ENCODE results near the gene ABHD6.
"Not testable (repeated sequence)": the region's sequence is repeated elsewhere in the genome, so short reads cannot be mapped to it uniquely, and the experiment has no call there.

The ABHD6 gene

DNA sequence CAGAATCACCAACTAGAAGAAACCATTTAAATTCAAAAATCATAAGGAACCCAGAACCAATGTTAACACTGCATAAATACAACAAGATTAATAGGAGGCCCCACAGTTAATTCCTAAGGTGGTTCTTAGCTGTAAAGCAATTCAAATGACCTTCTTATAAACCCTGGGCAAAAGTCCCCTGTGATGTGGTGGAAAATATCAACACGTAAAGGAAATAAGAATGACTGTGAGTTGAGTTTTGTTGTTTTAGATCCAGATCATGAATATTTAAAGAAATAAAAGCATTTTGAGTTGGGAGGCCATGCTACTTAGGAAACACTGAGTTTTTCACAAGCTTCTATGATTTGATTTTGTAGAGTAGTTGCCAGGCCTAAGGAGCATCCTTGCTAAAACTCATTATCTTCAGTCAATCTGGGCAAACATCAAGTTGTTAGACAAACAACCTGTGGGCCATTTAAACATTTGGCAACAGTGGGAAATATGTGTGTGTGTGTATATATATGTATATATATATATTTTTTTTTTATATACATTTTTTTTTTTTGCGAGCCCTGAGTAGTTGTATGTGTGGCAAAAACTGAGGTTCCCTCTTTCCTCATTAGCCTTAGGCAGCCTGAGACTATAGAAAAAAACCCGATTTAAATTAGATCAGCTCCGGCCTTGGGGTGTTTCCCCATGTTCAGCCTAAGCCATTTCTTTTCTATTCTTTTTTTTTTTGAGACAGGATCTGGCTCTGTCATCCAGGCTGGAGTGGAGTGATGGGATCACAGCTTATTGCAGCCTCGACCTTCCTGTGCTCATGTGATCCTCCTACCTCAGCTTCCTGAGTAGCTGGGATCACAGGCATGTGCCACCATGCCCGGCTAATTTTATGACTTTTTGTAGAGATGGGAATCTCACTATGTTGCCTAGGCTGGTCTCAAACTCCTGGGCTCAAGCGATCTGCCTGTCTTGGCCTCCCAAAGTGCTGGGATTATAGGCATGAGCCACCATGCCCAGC lies 87.1 kb downstream of the ABHD6 start:
- DNase-seq: peak in 1 of 2 donors; percentile 20

DNA sequence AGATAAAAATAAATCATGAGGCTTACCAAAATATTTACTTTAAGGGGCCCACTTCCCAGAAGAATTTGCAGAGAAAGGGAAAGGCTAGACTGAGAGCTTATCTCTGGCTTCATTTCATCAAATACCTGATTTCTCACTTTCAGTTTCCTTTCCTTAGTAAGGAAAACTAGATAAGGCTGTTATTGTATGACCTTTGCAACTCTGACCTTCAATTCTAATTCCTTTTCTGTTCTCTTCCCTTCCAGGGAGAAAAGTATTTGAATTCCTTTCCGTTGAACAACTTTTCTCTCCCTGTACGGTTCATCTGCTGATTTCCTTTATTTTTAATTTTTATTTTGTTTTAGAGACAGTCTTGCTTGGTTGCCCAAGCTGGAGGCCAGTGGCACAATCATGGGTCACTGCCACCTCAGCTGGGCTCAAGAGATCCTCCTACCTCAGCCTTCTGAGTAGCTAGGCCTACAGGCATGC lies 88.0 kb downstream of the ABHD6 start:
- no peak for DNase-seq

DNA sequence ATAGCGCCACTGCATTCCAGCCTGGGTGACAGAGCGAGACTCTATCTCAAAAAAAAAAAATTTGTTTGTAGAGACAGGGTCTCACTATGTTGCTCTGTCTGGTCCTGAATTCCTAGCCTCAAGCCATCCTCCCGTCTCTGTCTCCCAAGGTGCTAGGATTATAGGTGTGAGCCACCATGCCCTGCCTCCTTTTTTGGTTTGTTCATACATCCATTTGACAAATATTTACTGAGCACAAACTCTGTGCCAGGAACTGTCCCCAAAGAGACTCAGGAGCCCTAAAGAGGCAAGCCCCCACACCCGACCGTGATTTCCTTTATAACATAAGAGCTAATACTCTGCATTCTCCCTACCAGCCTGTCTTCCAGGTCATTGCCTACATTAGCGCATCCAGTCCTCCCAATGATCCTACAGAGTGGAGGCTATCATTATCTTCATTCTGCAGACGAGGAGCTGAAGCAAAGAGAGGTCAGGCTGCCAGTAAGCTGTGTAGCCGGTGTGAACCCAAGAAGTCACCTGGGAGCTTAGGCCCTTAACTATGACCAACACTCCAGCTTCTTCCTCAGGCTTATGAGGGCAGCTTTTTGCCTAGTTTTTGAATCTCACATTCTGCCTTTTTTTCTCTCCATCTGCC lies 88.8 kb downstream of the ABHD6 start:
- DNase-seq: no peak

DNA sequence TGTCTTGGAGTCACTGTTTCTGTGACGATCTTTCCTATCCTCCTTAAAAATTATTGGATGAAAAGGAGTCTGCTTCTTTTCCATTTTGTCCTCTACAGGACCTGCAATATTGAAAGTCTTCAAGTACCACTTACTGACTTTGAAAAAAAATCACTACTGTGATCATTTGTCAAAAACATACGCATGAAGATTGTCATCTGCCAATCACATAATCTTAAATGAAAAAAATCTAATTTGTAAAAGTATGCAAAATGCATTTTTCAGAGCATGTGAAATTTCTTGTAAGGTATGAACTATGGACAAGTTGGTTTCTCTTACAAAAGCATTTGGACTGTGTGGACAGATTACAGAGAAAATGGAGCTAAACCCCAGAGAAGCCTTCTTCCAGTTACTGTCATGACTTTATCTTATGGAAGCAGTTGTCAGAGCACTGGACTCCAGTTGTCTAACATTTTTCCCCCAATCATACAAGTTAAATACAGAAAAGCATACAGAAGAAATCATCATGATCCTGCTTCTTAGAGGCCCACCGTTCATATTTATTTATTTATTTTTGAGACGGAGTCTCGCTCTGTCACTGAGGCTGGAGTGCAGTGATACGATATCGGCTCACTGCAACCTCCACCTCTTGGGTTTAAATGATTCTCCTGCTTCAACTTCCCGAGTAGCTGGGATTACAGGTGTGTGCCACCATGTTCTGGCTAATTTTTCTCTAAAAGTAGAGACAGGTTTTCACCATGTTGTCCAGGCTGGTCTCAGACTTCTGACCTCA lies 91.7 kb downstream of the ABHD6 start:
- no peak for DNase-seq

DNA sequence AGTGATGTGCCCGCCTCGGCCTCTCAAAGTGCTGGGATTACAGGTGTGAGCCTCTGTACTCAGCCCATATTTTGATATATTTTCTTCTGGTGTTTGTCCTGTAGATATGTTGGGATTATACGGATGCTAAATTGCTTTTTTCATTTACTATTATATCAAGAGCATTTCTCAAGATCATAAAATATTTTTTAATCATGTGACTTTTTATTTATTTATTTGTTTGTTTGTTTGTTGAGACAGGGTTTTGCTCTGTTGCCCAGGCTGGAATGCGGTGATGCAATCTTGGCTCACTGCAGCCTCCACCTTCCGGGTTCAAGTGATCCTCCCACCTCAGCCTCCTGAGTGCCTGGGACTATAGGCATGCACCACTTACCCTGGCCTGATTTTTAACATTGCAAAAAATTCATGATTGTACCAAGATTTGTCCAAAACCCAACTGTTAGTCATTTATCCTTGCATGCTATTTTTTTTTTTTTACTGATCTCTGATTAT lies 92.4 kb downstream of the ABHD6 start:
- DNase-seq: no peak

DNA sequence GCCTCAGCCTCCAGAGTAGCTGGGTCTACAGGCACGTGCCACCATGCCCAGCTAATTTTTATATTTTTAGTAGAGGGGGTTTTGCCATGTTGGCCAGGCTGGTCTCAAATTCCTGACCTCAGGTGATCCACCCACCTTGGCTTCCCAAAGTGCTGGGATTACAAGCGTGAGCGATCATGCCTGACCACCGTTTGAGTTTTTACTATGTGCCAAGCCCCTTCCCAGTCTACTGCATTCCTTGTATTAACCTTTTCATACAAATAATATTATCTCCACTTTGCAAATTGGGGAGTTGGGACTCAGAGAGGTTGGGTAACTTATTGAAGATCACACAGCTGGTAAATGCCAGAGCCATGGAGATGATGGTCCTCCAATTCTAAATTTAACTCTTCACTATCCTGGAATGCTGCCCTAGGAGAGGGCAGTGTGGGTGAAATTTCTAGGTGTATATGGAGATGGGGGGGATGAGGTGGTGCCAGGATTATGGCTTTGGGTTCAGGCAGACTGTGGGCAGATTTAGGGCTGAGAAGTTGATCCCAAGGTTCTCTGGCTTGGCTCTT lies 94.1 kb downstream of the ABHD6 start:
- DNase-seq: no peak

DNA sequence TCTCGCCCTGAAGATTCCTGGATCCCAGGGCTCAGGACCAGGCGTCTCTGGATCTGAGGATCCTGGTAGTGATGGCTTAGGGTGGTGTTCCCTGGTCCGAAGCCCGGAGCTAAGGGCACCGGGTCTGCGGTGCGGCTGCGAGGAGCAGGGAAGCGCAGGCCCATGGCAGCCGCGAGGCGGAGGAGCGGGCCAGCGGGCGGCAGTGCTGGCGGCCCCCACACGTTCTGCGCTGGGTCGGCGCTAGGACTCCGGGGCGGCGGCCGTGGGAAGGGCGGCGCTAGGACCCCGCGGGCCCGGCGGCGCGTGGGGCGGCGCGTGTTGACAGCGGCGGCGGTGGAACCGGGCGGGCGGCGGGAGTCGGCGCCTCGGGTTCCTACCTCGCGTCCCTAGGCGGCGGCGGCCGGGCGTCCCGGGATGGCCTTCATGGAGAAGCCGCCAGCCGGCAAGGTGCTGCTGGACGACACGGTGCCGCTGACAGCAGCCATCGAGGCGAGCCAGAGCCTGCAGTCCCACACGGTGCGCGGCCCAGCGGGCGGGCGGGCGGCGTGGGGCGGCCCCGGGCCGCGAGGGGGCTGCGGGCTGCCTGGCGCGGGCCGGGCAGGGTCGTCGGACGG lies 95.1 kb downstream of the ABHD6 start, which contains the start of gene PXK:
PXK (plus strand) TSS at position 318 of the 614 bp plus-strand sequence; CDS start at position 415, 97 bp downstream.
- peak; percentile 76 to 81 for DNase-seq

DNA sequence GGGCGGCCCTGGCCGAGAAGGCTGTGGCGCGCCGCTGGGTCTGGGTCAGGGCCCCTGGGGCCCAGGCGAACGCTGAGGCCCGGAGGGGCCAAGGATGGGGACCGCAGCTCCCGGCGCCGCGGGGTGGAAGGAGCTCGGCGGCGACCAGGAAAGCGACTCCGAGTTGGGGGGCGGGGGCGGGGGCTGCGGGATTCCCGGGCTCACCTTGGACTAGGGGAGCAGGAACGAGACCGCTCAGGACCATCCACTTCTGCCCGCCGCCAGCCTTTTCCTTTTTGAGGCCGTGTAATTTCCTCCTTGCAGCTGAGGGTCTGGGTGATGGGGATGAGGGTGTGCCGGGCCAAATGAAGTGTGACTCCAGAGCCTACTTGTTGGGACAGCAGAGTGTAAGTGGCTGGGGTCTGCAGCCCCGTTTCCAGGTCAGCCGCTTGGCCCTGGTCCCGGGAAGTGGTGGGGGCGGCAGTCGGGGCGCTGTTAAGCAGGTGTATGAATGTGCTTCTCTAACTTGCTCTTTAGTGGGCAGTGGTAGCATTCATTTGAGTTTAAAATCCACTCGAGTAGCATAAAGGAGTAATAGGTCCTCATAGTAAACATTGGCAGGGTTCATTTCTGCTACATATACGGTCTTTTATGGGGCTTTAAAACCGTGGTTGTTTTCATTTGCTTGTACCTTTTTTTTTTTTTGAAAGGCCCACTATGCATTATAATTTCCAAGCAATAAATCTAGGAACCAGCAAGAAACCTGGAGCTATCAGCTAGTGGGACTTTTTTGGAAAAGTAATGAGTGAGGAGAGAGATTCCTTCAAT lies 95.8 kb downstream of the ABHD6 start:
- DNase-seq: peak in 1 of 2 donors; percentile 32

DNA sequence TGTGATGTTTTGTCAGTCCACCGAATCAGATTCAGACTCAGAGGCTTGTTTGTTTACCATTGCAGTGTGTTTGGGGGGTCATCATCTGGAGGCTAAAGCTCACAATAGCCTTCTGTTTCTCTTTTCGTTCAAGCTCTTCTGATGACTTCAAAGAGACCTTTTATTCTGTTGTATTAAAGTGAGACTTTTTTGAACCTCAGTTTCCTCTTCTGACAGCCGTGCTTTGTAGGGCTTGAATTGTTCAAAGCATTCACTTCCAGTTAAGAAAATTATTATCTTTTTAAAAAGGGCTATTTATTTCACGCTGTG lies 96.4 kb downstream of the ABHD6 start:
- DNase-seq: no peak

DNA sequence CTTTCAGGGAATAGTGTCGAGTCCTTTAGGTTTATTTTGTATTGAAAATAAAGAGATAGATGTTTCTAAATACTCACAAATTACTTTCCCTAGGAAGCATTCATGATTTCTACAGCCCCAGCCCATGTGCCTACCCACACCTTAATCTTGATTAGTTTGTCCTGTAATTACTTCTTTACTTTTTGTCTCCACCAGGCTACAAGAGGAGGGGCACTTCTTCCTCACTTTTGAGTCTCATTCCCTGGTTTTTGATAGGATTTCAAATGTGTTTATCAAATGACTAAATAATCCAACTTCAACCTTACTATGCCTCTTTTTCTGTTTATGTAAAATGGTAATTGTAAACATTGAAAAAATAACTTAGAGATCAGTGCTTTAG lies 96.9 kb downstream of the ABHD6 start:
- DNase-seq: no peak

DNA sequence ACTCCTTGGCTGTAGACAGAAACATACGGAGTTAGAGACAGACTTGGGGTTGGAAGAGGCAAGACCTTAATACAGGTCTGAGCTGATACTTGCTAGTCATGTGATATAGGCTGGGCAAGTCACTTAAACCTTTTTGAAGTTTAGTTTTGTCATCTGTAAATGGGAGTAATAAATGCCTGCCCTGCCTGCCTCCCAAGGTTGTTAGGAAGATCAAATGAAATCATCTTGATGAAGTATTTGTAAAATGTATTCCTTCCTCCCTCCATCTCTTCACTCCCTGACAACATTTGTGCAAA lies 98.0 kb downstream of the ABHD6 start:
- no peak for DNase-seq

DNA sequence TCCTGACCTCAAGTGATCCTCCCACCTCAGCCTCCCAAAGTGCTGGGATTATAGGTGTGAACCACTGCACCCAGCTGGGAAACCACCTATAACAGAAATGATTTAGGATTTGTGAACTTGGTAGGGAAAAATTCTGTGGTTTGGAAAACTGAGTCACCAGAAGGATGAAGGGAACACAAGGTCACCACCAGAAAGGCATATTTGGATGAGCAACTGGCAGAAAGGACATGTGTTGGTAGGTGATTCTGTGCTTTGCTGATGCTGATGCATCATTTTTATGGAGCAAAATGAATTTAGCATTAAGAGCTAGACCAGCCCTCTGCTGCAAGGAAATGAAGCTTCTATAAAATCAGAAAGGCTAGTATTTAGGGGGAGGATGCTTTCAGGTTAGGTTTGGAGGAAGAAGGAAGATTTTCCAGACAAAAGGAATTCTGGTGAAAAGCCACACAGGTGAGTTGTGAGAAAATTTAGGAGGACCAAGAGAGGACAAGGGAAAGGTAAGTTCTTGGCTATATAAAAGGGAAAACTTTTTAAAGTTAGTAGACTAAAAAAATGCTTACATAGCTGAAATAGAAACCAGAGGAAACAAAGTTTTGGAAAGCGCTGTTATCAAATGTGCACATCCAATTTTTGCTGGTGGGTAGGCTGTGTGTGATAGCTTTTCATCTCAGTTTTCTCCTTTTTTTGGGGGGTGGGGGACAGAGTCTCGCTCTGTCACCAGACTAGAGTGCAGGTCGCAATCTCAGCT lies 98.7 kb downstream of the ABHD6 start:
- no peak for DNase-seq

DNA sequence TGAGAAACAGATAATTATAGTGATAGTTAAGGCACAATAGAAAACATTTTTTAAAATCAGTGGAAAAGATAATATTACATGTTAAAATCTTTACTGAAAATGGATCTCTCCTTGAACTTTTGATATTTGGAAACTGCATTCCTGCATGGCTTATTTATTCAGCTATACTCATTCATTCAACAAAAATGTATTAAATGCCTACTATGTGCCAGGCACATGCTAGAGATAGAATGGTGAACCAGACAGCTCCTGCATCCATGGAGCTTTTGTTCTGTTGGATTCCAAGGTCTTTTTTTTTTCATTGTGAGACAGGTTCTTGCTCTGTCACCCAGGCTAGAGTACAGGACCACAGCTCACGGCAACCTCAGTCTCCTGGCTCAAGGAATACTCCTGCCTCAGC lies 99.6 kb downstream of the ABHD6 start:
- no peak for DNase-seq

DNA sequence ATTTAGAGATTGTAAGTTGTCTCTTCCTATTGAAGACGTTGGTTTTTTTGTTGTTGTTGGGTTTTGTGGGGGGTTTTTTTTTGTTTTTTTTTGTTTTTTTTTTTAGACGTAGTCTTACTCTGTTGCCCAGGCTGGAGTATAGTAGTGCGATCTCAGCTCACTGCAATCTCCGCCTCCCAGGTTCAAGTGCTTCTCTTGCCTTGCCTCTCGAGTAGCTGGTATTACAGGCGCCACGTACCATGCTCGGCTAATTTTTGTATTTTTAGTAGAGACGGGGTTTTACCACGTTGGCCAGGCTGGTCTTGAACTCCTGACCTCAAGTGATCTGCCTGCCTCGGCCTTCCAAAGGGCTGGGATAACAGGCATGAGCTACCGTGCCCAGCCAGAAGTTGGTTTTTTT lies 101.6 kb downstream of the ABHD6 start:
- not testable (repeated sequence) for DNase-seq

DNA sequence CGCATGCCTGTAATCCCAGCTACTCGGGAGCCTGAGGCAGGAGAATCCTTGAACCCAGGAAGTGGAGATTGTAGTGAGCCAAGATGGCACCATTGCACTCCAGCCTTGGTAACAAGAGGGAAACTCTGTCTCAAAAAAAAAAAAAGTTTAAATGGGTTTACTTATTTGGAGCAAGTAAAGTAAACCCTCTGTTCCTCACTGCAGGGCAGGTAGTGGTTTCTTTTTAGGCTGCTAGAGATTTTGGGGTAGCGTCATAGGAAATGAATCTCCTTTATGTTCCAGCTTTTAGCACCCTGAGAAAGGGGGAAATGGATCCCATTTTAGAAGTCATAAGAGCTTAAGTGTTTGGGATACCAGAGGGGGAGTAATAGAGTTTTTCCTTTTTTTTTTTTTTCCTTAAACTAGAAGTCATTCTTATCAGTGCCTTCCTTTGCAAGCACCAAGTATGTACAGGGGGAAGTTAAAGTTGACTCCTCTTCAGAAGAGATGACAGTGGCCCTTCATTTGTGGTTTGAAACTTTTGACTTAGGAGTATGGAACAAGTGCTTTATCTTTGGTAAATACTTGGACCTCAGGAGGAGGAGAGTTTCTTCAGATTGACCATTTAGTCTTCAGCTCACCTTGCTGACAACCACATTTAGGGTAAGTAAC lies 103.1 kb downstream of the ABHD6 start:
- no peak for DNase-seq

DNA sequence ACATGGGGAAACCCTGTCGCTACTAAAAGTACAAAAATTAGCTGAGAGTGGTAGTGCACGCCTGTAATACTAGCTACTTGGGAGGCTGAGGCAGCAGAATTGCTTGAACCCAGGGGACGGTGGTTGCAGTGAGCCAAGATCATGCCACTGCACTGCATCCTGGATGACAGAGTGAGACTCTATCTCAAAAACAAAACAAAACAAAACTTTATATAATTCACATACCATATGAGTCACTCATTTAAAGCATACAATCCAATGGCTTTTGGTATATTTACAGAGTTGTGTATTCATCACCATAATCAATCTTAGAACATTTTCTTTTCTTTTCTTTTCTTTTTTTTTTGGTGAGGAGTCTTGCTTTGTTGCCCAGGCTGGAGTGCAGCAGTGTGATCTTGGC lies 103.8 kb downstream of the ABHD6 start:
- no peak for DNase-seq

DNA sequence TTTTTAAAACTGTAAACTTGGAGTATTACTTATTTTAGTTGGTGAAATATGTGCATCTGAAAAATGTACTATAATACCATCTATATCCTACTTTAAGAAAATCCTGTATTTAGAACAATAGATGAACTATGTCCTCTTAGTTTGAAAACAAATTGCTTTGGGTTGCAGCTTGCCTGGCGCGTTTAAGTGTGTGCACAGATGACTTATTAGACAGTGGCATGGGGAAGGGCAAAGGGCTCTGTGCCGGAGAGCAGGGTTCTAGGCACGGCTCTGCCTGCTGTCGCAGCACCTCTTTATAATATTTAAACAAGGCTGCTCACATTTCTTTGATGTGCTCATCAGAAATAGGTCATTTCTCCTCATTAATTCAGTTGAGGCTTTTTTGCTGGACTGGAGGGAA lies 105.1 kb downstream of the ABHD6 start:
- DNase-seq: no peak

All from CD4-positive, alpha-beta T cell treated with Interleukin-4 for 1 hour (primary cell).